ENCODE results near the gene MTOR. TPM values are rescaled to one million over a fixed set of nuclear protein-coding genes. Genes with fewer than 3 reads are reported as not detected.

Gene MTOR
- total RNA-seq, 1 donor from 2014 or later, result 32.1 TPM

DNA sequence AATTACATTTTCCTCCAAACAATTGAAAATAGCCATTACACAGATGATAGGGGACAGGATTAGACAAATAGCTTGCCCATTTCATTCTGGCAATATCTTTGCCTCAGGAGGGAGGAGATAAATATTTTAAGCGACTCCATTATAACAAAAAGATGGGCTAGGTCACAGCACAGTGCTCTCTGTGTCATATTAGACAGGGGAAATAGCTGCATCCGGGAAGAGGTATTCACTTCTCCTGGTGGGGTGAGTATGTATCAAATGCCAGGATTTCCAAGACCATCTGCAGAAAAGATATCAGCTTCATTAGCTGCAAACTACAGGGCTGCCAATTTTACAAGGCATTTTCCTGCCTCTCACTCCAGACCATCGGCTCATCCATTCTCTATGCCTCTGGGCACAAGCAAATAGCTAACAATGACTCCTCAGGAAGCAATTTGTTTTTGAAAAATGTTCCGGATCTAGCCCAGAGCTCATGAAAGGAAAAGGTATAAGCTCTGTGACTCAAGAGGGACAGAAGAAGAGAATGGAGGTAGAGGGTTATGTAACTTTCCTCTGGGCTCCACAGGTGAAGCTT, 115.1 kb downstream of the MTOR start:
- no peak for DNase-seq

DNA sequence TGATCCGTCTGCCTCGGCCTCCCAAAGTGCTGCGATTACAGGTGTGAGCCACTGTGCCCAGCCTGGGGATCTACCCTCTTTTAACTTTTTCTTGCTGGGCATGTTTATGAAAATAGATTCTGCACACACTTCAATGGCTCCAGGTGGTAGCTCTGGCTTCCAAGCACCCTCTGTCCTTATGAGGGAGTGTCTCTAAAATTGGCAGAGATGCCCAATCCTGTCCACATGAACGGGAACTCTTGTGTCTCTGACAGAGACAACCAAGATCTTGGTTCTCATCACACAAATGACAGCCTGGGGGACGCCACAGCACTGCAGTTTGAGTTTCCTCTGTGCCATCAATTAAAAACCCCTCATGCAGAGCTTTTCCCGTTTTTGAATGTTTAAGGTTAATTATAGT, 116.6 kb downstream of the MTOR start:
- no peak for DNase-seq

DNA sequence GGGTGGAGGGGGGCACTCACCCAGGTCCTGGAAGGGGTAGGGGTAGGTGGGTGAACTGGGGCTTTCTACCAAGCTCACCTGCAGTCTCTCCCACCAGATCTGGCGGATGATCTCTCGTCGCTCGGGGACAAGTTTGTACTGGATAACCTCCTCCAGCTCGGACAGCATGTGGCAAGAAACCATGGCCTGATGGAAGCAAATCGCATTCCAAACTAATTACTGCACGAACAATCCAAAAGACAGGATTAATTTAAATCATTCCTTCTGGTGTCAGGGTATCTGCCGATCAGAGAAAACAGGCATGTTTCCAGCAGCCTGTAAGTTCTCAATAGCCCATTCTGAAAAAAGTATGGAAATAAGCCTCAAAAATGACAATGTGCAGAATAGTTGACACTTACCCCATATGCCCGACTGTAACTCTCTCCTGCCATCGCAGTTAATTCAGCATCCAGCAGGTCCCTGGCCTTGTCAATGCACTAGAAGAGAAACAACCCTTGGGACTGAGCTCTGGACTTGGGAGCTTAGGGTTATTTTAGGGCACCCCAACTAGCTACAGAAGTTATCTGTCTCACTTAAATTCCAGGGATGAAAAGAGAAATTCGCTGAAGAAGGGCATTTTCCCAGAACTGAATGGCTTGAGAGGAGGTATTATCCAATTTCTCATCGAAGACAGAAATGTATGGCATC, 117.6 kb downstream of the MTOR start:
- no peak for DNase-seq

DNA sequence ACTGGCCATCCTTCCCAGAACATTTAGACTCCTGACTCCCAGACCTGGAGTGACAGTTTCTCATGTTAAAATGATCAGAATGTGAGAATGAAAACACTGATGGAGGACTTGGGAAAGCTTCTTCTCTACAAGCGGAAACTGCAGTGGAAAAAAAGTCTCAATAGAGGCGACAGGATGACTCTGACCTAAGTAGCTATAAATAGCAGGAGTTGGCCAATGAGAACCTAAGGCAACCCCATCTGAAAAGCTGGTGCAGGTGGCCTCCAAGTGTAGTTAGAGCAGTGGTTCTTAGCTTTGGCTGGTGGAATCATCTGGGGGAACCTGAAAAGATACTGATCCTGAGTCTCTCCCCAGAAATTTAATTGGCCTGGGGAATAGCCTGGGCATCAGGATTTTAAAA, 118.4 kb downstream of the MTOR start:
- DNase-seq, result no peak

DNA sequence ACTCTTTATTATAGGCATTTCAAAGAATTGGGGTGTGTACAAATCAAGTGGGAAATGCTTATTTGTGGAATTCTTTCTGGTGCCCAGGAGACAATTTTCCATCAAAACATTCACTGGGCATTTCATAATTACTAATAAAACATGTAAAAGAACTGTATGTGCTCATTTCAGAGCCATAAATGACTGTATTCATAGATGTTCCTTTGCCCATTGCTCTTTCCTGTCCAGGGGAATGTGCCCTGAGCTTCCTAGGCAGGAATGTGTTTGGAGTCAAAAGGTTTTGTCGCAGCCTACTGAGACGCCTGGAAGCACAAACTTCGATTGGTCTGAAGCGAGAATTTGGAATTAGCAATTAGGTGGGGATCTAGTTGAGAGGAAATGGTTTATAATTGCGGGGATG, 119.0 kb downstream of the MTOR start:
- no peak for DNase-seq

DNA sequence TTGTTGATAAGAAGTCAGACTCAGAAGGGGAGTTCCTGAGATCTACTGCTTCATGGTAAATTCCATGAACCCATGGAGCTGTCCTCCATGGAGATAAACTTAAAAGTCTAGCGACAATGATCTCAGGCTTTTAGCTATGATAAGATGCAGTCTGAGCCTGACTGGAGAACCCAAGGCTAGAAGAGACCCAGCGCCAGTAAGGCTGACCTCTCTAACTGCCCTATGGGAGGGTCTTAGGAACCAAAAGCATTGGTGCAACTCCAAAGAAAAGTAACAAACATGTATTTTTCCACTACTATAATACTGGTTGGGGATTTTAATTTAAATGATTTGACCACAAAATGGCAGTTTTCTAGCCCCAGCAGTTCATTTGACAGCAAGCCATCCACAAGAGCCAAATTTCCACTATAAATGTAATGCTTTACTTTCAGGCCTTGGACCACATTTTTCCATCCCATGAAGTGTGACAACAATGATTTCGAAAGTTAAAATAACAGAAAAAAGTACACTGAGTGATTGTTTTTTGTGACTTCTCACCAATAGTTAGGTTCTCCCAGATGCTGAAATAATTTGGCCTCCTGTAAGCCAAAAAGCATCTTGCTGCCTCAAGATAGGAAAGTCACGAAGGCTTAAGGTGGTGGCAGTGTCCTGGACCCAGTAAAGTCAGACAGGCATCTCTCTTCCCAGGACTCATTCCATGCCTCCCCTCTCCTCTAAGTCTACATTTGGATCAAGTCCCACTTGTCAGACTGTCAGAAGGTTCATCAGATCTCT, 119.5 kb downstream of the MTOR start:
- DNase-seq, result no peak

DNA sequence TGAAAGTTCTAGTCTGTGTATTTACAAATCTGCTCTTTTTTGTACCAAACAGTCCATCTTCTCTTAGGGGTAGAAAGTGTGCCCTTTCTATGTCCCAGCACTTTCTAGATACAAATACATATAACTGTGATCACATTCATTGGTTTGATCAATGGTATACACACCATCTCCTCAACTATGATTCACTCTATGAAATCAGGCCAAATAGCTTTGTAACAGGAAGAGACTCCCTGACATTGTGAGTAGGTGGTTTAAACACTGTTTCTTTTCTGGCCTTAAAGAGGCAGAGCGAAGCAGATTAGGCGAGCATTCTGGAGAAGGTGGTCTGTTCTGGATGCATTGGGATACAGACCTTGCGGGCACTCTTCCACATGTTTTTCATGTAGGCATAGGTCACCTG, 123.4 kb downstream of the MTOR start:
- DNase-seq, result no peak

DNA sequence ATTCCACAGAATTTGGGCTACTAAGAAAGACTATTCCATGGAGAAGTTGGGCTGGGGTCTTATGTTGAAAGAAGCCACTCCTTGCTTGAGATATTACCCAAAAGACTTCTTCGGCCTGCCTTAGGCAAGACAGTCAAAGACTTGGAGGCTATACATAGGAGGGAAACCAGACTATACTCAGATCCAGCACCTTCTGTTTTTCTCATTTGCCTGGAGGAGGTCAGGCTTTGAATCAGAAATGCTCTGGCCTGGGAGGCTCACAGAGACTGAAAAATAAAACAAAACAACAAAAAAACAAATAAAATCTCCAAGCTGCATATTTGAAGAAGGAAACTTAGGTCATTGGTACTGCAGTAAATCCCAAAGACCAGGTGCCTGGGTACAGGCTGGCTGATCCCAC, 124.3 kb downstream of the MTOR start:
- DNase-seq, result no peak

DNA sequence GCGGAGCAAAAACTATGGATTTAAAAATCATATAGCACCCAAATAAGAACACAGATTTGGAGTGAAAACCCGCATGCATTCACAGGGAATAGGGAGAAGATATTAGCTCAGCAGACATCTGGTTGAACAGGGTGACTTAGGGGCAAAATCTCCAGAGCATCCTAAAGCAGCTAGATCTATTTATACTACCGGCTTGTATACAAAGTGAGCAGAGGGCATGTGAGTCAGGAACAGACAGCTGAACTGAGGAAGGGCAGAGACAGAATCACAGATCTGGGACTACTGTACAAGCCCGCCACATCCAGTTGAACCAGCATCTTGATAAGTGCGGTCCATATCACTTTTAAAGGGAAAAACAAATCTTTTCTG, 127.5 kb downstream of the MTOR start:
- no peak for DNase-seq

DNA sequence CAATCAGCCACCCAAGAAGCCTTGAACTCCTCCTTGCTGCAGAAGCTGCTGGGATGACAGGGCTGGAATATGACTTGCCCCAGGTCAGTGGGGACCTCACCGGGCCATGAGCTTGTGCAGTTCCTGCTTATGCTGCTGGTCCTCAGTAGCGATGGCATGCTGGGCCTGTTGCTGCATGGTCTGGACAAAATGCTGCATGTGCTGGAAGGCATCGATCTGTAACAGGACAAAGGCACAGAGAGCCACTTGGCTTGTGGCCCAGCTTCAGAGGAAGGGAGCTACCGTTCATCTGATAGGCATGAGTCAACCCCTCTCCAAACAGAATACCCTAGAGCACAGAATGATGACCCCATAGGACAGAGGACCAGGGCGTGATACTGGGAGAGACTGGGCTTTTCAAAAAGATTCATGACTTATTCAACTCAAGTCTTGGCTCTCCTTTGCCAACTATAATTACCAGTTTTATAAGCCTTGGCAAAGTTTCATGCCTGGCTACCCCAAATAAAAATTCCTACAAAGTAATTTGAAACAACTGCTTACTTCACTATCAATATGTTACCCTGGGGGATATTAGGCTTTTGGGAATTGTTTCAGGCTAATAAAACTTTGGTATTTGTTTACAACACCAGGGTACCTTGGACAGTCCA, 128.0 kb downstream of the MTOR start:
- no peak for DNase-seq

DNA sequence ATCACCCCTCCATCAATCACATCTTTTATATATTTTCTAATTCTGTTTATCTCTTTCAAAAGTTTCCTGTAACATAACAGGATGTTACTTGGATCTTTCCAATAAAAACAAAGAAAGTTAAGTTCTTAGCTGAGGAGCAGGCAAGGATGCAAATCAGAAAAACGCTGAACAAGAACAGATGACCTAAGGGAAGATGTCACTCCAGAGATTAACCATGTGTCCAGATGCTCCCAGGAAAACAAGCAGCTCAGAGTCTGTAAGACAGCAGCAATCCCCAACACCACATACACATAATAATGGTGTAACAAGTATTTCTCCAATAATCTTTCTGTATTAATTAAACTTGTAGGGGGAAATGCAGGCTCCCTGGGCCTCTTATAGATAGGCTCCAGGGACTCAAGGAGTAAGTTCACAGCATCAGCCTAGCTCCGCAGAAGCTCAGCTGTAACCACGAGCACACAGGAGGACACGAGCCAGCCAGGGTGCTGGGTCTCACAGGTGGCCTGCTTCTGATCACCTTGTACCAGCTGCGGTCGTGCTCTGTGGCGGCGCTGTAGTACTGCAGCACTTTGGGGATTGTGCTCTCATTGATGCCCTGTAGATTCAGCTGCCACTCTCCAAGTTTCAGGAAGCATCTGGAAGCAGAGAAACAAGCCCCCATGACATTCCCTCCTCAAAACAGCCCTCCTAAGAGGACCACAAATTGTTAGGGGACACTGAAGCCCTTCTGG, 129.6 kb downstream of the MTOR start:
- no peak for DNase-seq

DNA sequence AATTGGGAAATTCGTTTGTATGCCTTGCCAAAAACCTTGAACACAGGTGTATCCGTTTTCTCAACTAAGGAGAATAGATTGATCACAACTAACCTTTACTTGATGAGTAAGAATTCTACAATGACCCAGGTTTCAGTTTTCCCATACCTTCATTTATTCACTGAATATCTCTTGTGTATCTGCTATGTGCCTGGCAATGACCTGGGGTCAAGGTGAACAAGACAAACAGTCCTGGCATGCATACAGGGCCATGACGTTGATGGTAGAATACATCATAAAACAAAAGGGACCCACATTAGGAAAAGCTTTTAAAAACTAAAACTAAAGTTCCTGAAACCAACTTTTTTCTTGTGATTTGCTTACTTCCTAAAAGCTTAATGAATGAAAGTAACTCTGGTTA, 130.5 kb downstream of the MTOR start:
- DNase-seq, result no peak

DNA sequence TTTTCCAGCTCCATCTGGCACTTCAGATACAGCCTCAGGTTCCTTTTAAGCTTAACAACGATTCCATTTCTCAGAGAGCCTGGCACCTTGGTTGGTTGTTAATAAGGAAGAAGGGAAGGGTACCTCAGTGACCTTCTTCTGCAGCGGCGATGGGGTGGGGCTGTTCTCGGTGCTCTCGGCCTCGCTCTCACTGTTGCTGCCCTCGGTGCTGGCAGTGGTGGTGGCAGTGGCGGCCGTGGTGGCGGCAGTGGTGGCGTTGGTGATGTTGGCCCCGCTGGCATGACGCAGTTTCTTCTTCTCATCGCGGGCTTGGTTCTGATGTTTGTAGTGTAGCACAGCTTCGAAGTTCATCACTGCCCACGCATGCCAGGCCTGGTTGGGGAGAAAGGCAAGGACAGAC, 131.9 kb downstream of the MTOR start:
- no peak for DNase-seq

DNA sequence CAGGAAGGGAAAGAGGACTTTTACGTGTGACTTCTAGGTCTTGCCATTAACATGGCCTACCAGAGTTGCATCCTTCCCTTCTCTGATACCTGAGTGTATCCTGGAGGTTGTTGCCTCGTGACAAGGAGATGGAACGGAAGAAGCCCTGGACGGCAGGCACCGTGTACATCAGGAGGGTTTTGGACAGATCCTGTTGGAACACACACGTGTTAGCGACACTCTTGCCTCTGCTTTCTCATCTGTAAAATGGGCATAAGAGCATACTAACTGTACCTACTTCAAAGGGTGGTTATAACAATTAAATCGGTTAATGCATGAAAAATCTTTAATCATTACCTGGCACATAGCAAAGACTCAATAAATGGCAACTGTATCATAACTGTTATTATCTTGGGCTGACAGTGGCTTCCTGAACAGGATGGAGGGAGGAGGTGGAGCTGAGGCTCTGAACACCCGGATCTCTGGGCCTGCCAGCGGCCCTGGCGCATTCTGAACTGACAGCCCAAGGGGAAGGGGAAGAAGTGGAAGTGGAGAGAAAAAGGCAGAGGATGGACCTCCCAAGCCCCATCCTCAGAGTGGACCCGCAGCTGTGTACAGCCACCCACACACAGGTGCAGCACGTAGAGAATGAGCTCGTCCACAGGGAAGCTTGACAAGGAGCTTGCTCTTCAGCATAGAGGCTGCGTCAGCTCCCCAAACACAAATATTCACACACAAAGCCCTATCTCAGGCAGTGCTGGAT, 132.5 kb downstream of the MTOR start:
- DNase-seq, result no peak

DNA sequence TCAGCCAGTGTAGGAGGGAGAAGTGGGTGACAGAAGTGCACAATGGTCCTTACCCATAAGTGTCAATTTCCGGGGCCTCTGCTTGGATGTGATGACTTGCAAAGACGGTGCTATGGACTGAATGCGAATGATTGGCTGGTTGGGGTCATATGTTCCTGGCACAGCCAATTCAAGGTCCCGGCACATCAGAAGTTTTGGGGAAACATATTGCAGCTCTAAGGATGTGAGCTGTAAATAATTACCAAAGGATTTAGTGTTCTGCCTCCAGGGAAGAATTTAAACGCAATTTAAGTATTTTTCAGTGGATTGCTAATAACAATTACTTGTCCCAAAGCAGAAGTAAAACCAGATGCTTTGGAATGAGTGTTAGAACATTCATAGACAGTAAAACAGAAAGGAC, 135.8 kb downstream of the MTOR start:
- no peak for DNase-seq

DNA sequence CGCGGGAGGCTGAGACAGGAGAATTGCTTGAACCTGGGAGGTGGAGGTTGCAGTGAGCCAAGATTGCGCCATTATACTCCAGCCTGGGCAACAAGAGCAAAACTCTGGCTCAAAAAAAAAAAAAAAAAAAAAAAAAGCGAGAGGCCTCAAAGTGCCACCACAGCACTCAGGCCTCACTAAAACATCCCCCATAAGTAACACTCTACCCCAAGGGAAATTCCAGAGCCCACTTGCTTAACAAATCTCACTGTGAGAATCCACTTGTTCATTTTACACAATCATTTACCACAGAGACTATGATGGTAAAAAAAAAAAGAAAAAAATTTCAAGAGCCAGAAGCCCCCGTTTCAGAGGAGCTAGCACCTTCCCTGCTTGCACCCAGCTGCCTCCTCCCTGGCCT, 136.4 kb downstream of the MTOR start:
- no peak for DNase-seq

DNA sequence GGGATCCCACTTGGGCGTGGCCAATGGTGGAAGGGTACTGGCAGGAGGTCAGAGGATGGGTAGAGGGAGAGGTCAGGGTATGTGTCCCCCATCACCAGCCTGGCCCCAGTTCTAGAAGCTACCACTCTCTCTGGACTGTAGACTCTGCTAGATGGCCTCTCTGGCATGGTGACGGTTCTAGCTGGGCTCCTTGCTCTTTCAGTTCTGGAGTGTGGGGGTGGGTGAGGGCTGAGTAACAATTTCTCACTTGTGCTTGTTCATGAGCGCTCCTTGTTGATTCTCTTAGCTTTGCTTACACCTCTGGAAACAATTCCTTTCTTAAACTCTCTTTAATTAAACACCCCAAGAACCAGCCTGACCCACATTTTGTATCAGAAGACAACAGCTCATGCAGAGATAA, 137.4 kb downstream of the MTOR start:
- no peak for DNase-seq

DNA sequence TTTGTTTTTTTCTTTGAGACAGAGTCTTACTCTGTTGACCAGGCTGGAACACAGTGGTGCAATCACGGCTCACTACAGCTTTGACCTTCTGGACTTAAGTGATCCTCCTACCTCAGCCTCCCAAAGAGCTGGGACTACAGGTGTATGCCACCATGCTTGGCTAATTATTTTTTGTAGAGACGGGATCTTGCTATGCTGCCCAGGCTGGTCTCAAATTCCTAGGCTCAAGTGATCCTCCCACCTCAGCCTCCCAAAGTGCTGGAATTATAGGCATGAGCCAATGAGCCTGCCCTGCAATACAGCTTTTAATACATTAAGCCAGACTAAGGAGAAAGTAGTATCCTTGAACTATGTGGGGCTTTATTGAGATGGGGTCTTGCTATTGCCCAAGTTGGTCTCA, 146.0 kb downstream of the MTOR start:
- DNase-seq, result no peak

DNA sequence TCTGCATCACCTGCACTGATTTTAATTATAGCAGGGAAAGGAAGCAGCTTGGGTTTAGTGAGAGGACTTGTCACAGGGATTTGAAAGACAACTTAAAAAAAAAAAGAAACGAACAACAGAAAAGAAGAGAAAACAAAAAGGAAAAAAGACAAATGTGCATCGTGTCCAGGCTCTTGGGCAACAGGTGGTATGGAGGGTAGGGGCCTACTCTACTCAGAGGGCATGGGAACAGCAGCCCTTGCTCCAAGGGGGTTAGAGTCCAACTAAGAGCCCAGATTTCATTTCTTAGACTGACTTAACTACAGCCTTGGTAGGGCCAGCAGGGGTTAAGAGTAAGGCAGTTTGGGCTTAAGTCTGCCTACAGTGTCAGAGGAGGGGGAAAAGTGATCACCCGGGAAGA, 147.4 kb downstream of the MTOR start:
- no peak for DNase-seq

DNA sequence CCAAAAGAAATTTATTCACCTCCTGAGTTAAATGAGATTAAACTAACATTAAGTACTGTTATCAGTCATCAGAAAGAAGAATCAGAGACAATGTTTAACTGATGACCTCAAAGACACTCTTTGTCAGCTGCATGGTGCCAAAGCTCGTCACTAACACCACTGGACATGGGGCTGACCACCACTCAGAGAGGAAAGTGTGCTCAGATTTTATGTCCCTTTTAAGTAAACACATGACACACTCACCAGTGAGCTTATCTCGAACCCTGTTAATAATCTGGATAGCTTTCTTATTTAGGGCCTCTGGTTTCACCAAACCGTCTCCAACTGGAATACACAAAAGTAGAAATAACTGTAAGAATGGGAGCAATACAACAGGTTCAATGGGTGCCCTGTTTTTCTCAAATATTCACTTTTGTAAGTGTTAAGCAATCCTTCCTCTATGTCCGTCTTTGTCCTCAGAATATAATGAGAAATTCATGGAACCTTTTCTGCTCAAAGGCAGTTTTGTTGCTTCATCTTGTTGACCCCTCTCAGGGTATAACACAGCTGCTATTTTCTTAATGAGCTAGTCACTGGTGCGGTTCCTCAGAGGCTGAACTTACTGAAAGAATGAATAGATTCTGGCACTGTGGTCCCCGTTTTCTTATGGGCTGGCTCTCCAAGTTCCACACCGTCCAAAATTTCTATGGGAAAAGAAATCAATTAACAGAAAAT, 153.1 kb downstream of the MTOR start:
- DNase-seq, result no peak

DNA sequence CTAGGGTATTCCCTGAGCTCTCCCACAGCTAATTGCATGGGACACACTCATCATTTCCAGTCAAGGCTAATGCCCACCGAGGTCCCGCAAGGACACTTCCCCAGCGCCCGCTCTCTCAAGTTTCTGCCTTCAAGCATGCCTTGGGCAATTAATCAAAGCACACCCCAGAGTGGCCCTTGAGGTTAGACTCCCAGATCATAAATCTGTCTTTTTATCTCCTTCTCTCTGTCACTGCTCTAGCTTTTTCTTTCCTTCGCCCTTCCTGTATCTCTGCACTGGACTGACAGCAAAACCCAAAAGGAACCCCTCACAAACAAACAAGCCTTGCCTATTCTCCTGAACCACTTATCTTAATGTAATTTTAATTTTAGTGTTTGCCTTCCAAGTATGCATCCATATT, 154.8 kb downstream of the MTOR start:
- DNase-seq, result no peak

Data from occipital lobe (tissue), 2 donors.